Mammary epithelial cell (primary cell): ENCODE results near the gene CIRBP.

Experiments
- CTCF ChIP-seq, 2 donors: IDR thresholded peaks in 1 of 2; conservative IDR thresholded peaks in 1 of 2; 2 replicates each; pipeline ENCODE4 v1.5.1; 2011 to 2012; ENCODE audit warnings: inconsistent platforms in 2 of 2, low read length in 2 of 2, mild to moderate bottlenecking in 2 of 2, control low read depth in 1 of 2, low read depth in 1 of 2; ENCODE audit not compliant: insufficient read depth in 1 of 2; ENCODE audit errors: extremely low read depth in 1 of 2
- EZH2 ChIP-seq: IDR thresholded peaks from 2 replicates; pipeline ENCODE4 v1.6.1; 2012; ENCODE audit warnings: low read length, inconsistent platforms, borderline replicate concordance

- TF ChIP-seq CTCF (conservative IDR thresholded peaks at IDR 0.05 in 1 of 2, IDR thresholded peaks at IDR 0.05 in 1 of 2; ENCODE audit: extremely low read depth in 1 of 2, insufficient read depth in 1 of 2, low read depth in 1 of 2, low read length in 2 of 2) (no peak), EZH2 (no peak)
Measured at GRCh38 chr19:1249298-1249989, 19.7 kb upstream of the CIRBP start.
